Adipocyte (in vitro differentiated cells): Measurements from ENCODE around the gene ROR1.

Source experiments
- DNase-seq: peaks from one replicate; pipeline ENCODE4 v3.0.0-alpha.2; 2015; ENCODE audit warnings: low read depth
- H3K27me3 ChIP-seq: replicated peaks from 2 replicates; pipeline ENCODE4 v1.7.0; 2013; ENCODE audit warnings: mild to moderate bottlenecking, low read length, moderate library complexity; ENCODE audit not compliant: control insufficient read depth, insufficient read depth
- H3K36me3 ChIP-seq: 2 replicates; pipeline ENCODE4 v1.7.0; 2013; ENCODE audit warnings: low read length, mild to moderate bottlenecking, moderate library complexity; ENCODE audit not compliant: control insufficient read depth, insufficient read depth, severe bottlenecking
- H3K4me1 ChIP-seq: 2 replicates; pipeline ENCODE4 v1.7.0; 2013; ENCODE audit warnings: mild to moderate bottlenecking, low read length, moderate library complexity; ENCODE audit not compliant: control insufficient read depth, insufficient read depth
- H3K4me3 ChIP-seq: 2 replicates; pipeline ENCODE4 v1.7.0; 2013; ENCODE audit warnings: mild to moderate bottlenecking, low read length, moderate library complexity
- H3K9ac ChIP-seq: 2 replicates; pipeline ENCODE4 v1.7.0; 2013; ENCODE audit warnings: mild to moderate bottlenecking, low read length, moderate library complexity
- H3K9me3 ChIP-seq: 2 replicates; pipeline ENCODE4 v1.7.0; 2013; ENCODE audit warnings: mild to moderate bottlenecking, low read length, moderate library complexity; ENCODE audit not compliant: control insufficient read depth

The ROR1 gene

GRCh38 chr1:64039390-64039926, 265.6 kb downstream of the ROR1 start:
- H3K4me3 ChIP-seq = no peak overlapping the region
- no peaks in the 10 kb centered on the region for H3K27me3 ChIP-seq
- H3K4me1 ChIP-seq = peaks cover 73% of the 10 kb centered on the region
- H3K36me3 ChIP-seq = no peaks in the 10 kb centered on the region
- peak; percentile 98 for DNase-seq
- peaks cover 4% of the 10 kb centered on the region for H3K9me3 ChIP-seq
- peak overlapping the region; percentile 84 for H3K9ac ChIP-seq

GRCh38 chr1:64041371-64042131, 267.7 kb downstream of the ROR1 start:
- H3K9me3 ChIP-seq = no peaks in the 10 kb centered on the region
- peaks cover 77% of the 10 kb centered on the region for H3K4me1 ChIP-seq
- H3K4me3 ChIP-seq = no peak overlapping the region
- H3K27me3 ChIP-seq = no peaks in the 10 kb centered on the region
- H3K36me3 ChIP-seq = no peaks in the 10 kb centered on the region
- peak overlapping the region; percentile 84 for H3K9ac ChIP-seq
- DNase-seq = no peak

DNA sequence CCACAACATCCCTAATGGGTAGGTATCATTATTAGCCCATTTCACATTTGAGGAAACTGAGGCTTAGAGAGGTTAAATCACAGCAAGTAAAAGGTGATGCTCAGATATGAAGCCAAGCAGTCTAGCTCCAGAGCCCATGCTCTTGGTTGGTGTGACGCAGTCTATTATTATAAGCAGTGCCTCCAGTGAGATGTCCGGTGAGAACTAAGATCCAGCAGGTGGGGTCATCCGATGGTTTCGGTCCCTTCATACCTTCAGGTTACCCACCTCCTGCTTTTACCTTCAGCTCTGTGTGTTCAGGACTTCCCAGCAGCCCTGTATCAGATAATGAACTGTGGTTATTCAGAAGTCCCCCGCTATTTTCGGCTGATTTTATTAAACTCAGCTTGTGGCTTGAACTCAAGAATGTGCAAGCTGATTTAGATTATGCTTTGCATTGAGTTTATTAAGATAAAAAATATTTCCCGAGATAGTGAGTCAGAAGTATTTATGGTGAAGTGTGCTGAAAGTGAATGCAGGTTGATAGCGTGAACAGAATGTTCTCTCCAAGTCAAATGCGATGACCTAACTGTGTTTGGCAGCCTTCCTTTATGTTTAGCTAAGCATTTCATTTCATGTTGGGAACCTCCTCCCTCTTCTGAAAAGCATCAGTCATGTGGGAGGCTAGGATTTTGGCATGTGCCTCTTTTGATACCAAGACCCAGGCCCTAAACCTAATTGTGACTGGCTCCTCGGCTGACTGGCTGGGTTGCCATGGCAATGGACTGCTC, 268.7 kb downstream of the ROR1 start:
- Histone ChIP-seq H3K36me3 (no peaks in the 10 kb centered on the region), H3K27me3 (no peaks in the 10 kb centered on the region), H3K4me3 (peak overlapping the region; percentile 54), H3K9me3 (no peaks in the 10 kb centered on the region), H3K9ac (peak overlapping the region; percentile 84), H3K4me1 (peaks cover 77% of the 10 kb centered on the region)
- DNase-seq = peak; percentile 96

DNA sequence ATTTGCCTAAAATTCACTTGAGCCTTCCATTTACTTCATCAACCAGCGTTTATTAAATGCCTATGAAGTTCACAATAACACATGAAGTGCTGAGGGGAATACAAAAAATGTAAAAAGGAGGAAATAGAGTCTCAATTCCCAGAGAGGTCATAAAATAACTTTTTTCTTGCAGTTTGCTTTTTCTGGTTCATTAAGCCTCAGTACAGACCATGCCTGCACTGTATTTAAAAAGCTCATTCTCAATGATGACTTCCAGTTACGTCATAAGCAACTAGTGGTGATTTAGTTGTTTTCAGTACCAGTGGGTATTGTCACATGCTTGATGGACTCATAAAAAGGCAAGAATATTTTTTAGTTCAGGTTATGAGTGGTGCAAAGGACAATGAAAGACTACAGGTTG, 269.5 kb downstream of the ROR1 start:
- peak overlapping the region; percentile 77 for H3K9ac ChIP-seq
- H3K27me3 ChIP-seq = no peaks in the 10 kb centered on the region
- DNase-seq = peak; percentile 32
- peaks cover 69% of the 10 kb centered on the region for H3K4me1 ChIP-seq
- no peaks in the 10 kb centered on the region for H3K9me3 ChIP-seq
- peak overlapping the region; percentile 5 for H3K4me3 ChIP-seq
- no peaks in the 10 kb centered on the region for H3K36me3 ChIP-seq

- H3K9me3 ChIP-seq = no peaks in the 10 kb centered on the region
- DNase-seq = peak; percentile 58
- H3K9ac ChIP-seq = peak overlapping the region; percentile 77
- H3K36me3 ChIP-seq = no peaks in the 10 kb centered on the region
- peaks cover 63% of the 10 kb centered on the region for H3K4me1 ChIP-seq
- H3K27me3 ChIP-seq = no peaks in the 10 kb centered on the region
- peak overlapping the region; percentile 5 for H3K4me3 ChIP-seq
Observed at GRCh38 chr1:64043976-64044375, 270.2 kb downstream of the ROR1 start.

DNA sequence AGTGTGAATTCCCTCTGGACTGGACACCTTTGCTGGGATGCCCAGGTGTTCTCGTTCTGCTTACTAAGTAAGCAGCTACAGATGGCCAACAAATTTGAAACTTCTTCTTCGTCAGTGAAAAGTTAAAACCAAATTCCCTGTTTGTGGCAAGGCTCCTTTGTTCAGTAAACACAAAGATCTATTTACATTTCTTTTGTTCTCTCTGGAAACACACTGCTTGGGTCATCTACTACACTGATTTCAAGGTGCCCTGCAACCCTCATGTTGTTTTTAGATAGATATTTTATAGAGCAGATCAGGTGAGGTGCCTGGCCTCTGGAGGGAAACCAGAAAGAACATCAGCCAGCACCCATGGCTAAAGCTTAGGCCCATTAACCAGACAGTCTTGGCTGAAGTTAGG, 272.4 kb downstream of the ROR1 start:
- no peak for DNase-seq
- Histone ChIP-seq H3K36me3 (peaks cover 7% of the 10 kb centered on the region), H3K4me1 (peaks cover 52% of the 10 kb centered on the region), H3K9ac (no peak overlapping the region), H3K27me3 (no peaks in the 10 kb centered on the region), H3K9me3 (no peaks in the 10 kb centered on the region), H3K4me3 (no peak overlapping the region)

GRCh38 chr1:64046891-64047290, 273.1 kb downstream of the ROR1 start:
- DNase-seq = no peak
- Histone ChIP-seq H3K4me3 (no peak overlapping the region), H3K27me3 (no peaks in the 10 kb centered on the region), H3K9ac (no peak overlapping the region), H3K4me1 (peaks cover 51% of the 10 kb centered on the region), H3K9me3 (no peaks in the 10 kb centered on the region), H3K36me3 (peaks cover 7% of the 10 kb centered on the region)

GRCh38 chr1:64047549-64047996, 273.8 kb downstream of the ROR1 start:
- Histone ChIP-seq H3K4me1 (peaks cover 51% of the 10 kb centered on the region), H3K27me3 (no peaks in the 10 kb centered on the region), H3K36me3 (peaks cover 7% of the 10 kb centered on the region), H3K9ac (no peak overlapping the region), H3K4me3 (no peak overlapping the region), H3K9me3 (no peaks in the 10 kb centered on the region)
- no peak for DNase-seq

DNA sequence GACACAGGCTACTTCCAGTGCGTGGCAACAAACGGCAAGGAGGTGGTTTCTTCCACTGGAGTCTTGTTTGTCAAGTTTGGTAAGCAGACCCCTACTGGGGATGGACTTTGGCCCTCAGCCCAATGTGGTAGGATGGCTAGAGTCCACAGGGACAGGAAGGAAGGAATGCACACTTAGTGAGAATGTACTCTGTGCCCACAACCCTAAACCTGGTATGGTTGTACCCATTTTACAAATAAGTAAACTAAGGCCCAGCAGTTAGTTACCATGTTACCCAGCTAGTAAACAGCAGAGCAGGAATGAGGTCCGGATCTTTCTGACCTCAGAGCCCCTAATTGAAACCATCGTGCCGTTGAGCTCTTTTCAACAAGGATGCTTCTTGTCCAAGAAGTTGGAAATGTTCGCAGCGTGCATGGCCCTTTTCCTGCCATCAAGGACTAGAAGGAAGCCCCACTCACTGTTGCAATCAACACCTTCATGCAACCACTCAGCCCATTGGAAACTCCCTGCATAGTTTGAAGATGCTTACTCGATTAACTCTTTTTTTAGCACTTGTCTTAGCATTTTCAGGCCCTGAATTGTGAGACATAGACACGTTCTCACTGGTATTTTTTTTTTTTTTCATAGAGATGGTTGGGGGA, 276.2 kb downstream of the ROR1 start:
- H3K9me3 ChIP-seq = no peaks in the 10 kb centered on the region
- DNase-seq = no peak
- H3K4me1 ChIP-seq = peaks cover 36% of the 10 kb centered on the region
- H3K4me3 ChIP-seq = peak overlapping the region; percentile 29
- H3K9ac ChIP-seq = peak overlapping the region; percentile 60
- H3K27me3 ChIP-seq = no peaks in the 10 kb centered on the region
- peaks cover 15% of the 10 kb centered on the region for H3K36me3 ChIP-seq

DNA sequence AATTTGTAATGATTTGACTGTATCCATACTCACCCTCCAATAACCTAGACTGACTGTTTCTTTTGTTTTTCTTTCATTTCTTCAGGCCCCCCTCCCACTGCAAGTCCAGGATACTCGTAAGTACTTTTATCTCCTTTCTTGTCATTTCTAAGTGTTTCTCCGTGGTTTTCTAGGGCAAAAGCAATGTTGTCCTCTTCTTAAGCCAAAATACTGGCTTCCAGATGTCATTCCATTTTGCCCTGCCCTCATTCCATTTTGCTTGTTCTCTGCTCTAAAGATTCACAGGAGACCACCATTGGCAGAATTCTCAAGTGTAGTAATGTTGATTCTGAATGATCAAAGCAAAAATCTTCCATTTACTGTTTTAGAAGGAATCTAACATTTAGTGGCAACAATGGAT, 276.8 kb downstream of the ROR1 start:
- H3K4me1 ChIP-seq = peaks cover 41% of the 10 kb centered on the region
- peak overlapping the region; percentile 29 for H3K4me3 ChIP-seq
- H3K9me3 ChIP-seq = no peaks in the 10 kb centered on the region
- no peaks in the 10 kb centered on the region for H3K27me3 ChIP-seq
- no peak for DNase-seq
- H3K9ac ChIP-seq = peak overlapping the region; percentile 60
- peaks cover 21% of the 10 kb centered on the region for H3K36me3 ChIP-seq

GRCh38 chr1:64051796-64052195, 278.0 kb downstream of the ROR1 start:
- no peaks in the 10 kb centered on the region for H3K9me3 ChIP-seq
- peaks cover 45% of the 10 kb centered on the region for H3K4me1 ChIP-seq
- no peak overlapping the region for H3K4me3 ChIP-seq
- DNase-seq = no peak
- no peak overlapping the region for H3K9ac ChIP-seq
- no peaks in the 10 kb centered on the region for H3K27me3 ChIP-seq
- H3K36me3 ChIP-seq = peaks cover 21% of the 10 kb centered on the region
